Mucosa of stomach (tissue), 1 donor: ENCODE measurements around the gene FRMD5.

ENCODE experiments used
- H3K27me3 ChIP-seq: one replicate; pipeline ENCODE4 v1.7.0; 2013; ENCODE audit warnings: mild to moderate bottlenecking, low read length; ENCODE audit not compliant: control insufficient read depth, insufficient read depth
- H3K36me3 ChIP-seq: one replicate; pipeline ENCODE4 v1.7.0; 2013; ENCODE audit warnings: low read length; ENCODE audit not compliant: control insufficient read depth, insufficient read depth
- H3K4me1 ChIP-seq: one replicate; pipeline ENCODE4 v1.7.0; 2013; ENCODE audit warnings: mild to moderate bottlenecking, low read length; ENCODE audit not compliant: control insufficient read depth, insufficient read depth
- H3K4me3 ChIP-seq: one replicate; pipeline ENCODE4 v1.7.0; 2013; ENCODE audit warnings: low read length
- H3K9ac ChIP-seq: one replicate; pipeline ENCODE4 v1.7.0; 2013; ENCODE audit warnings: mild to moderate bottlenecking, low read length, moderate library complexity
- H3K9me3 ChIP-seq: one replicate; pipeline ENCODE4 v1.7.0; 2013; ENCODE audit warnings: mild to moderate bottlenecking, low read length, moderate library complexity; ENCODE audit not compliant: control insufficient read depth
- donor health status: Pancreatic carcinoma.

FRMD5 gene

GRCh38 chr15:44158111-44158510 is 37.0 kb downstream of the FRMD5 start:
- Histone ChIP-seq H3K9me3 (no peaks in the 10 kb centered on the region), H3K4me3 (no peak overlapping the region), H3K36me3 (no peaks in the 10 kb centered on the region), H3K4me1 (no peaks in the 10 kb centered on the region), H3K27me3 (no peaks in the 10 kb centered on the region), H3K9ac (no peak overlapping the region)

DNA sequence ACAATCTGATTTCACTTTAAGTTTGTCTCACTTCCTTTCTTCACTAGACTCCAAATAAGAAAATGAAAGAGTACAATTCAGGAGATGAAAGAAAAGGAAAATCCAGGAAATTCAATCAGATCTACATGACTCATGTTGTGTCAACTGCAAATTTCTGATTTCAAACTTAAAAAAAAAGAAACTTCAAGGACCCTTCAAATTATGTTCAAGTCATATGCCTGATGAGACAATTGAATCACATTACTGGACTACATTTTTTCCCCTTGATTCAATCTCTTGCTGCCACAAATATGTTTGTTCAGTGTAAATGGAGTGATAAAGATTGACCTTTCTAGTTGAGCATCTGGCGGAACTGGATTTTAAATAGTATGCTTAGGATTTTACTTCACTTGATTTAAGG is 37.4 kb downstream of the FRMD5 start:
- no peaks in the 10 kb centered on the region for H3K27me3 ChIP-seq
- no peak overlapping the region for H3K4me3 ChIP-seq
- no peaks in the 10 kb centered on the region for H3K4me1 ChIP-seq
- no peaks in the 10 kb centered on the region for H3K36me3 ChIP-seq
- H3K9ac ChIP-seq = no peak overlapping the region
- no peaks in the 10 kb centered on the region for H3K9me3 ChIP-seq

DNA sequence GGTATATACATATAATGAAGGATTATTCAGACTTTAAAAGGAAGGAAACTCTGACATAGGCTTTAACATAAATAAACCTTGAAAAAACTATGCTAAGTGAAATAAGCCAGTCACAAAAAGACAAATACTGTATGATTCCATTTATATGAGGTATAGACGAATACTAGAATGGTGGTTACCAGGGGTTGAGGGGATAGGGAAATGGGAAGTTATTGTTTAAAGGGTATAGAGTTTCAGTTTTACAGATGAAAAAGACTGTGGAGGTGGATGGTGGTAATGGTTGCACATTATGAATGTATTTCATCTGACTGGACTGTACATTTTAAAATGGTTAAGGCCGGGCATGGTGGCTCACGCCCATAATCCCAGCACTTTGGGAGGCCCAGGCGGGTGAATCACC is 41.7 kb downstream of the FRMD5 start:
- Histone ChIP-seq H3K27me3 (no peaks in the 10 kb centered on the region), H3K36me3 (no peaks in the 10 kb centered on the region), H3K4me3 (no peak overlapping the region), H3K9ac (no peak overlapping the region), H3K9me3 (no peaks in the 10 kb centered on the region), H3K4me1 (no peaks in the 10 kb centered on the region)

- no peaks in the 10 kb centered on the region for H3K9me3 ChIP-seq
- no peaks in the 10 kb centered on the region for H3K4me1 ChIP-seq
- no peaks in the 10 kb centered on the region for H3K27me3 ChIP-seq
- H3K4me3 ChIP-seq = no peak overlapping the region
- H3K9ac ChIP-seq = no peak overlapping the region
- H3K36me3 ChIP-seq = no peaks in the 10 kb centered on the region
These were observed 45.8 kb downstream of the FRMD5 start for GRCh38 chr15:44149224-44149623.

DNA sequence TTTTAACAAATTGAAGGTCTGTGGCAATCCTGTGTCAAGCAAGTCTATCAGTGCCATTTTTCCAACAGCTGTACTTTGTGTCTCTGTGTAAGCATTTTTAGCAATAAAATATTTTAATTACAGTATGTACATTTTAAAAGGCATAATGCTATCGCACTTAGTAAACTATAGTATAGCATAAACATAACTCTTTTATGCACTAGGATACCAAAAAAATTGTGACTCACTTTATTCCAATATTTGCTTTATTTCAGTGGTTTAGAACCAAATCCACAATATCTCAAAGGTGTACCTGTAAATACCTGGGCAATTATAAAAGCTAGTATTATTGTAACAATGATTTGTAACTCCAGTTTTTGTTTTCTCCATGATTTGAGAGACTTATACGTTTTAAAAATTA is 46.5 kb downstream of the FRMD5 start:
- Histone ChIP-seq H3K4me1 (no peaks in the 10 kb centered on the region), H3K36me3 (no peaks in the 10 kb centered on the region), H3K4me3 (no peak overlapping the region), H3K9me3 (no peaks in the 10 kb centered on the region), H3K27me3 (no peaks in the 10 kb centered on the region), H3K9ac (no peak overlapping the region)

DNA sequence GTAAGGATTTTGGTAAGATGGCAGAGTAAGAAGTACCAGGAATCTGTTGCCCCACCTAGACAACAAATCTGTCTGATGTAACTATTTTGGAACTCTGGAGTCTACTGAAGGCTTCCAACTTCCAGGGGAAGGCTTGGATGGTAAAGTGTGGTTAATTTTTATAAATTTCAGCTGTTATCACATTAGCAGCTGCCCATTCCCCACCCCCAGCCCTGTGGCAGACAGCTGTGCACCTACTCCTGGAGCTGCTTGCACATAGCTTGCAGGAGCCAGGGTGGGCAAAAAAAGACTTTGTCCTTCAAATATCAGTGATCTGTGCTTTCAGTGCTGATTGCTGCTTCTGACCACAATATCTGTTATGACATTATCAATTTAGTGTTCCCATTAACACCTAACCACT is 47.4 kb downstream of the FRMD5 start:
- Histone ChIP-seq H3K36me3 (no peaks in the 10 kb centered on the region), H3K4me3 (no peak overlapping the region), H3K4me1 (no peaks in the 10 kb centered on the region), H3K27me3 (no peaks in the 10 kb centered on the region), H3K9ac (no peak overlapping the region), H3K9me3 (no peaks in the 10 kb centered on the region)

DNA sequence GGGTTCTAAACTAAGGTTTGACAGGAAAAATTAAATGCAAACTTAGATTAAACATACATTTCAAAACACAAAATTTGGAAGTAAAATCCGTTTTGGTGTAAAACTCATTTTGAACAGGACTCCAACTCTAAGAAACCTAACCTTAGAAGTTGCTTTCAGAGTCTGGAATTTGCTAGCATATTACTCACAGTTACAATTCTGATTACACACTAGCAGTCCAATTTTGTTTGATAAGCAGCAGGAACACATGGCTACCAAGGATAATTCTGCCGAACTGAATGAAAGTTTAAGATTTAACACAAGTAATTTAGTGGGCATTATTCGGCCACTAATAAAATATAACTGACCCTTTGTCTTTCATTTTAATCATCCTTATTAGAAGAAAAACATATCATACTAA is 49.6 kb downstream of the FRMD5 start:
- no peaks in the 10 kb centered on the region for H3K36me3 ChIP-seq
- no peak overlapping the region for H3K9ac ChIP-seq
- no peaks in the 10 kb centered on the region for H3K4me1 ChIP-seq
- no peak overlapping the region for H3K4me3 ChIP-seq
- H3K9me3 ChIP-seq = no peaks in the 10 kb centered on the region
- H3K27me3 ChIP-seq = no peaks in the 10 kb centered on the region

- H3K9me3 ChIP-seq = no peaks in the 10 kb centered on the region
- no peak overlapping the region for H3K4me3 ChIP-seq
- no peak overlapping the region for H3K9ac ChIP-seq
- H3K4me1 ChIP-seq = no peaks in the 10 kb centered on the region
- H3K27me3 ChIP-seq = no peaks in the 10 kb centered on the region
- no peaks in the 10 kb centered on the region for H3K36me3 ChIP-seq
These were observed 50.1 kb downstream of the FRMD5 start for GRCh38 chr15:44144992-44145391.

- Histone ChIP-seq H3K4me1 (no peaks in the 10 kb centered on the region), H3K9ac (no peak overlapping the region), H3K36me3 (no peaks in the 10 kb centered on the region), H3K9me3 (no peaks in the 10 kb centered on the region), H3K4me3 (no peak overlapping the region), H3K27me3 (no peaks in the 10 kb centered on the region)
These were observed 50.9 kb downstream of the FRMD5 start for GRCh38 chr15:44144184-44144583.

DNA sequence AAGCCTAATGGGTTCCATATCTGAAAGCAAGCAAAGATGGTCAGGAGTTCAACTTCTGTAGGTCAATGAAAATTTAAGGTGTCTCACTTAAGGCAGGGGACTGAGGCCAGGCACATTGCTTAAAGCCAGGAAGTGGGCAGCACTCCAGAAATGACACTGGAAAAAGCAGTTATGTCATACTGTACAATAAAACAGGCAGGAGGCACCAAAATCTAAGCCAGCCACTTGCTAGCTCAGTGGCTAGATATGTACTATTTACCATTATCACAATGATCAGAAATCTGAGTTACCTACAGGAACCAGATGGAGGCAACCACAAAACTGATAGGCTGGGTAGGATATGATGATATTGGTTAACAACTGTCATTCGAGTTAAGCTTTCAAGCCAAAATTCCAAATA is 57.3 kb downstream of the FRMD5 start:
- Histone ChIP-seq H3K27me3 (no peaks in the 10 kb centered on the region), H3K9ac (no peak overlapping the region), H3K36me3 (no peaks in the 10 kb centered on the region), H3K4me1 (no peaks in the 10 kb centered on the region), H3K4me3 (no peak overlapping the region), H3K9me3 (no peaks in the 10 kb centered on the region)

GRCh38 chr15:44136991-44137477 is 58.0 kb downstream of the FRMD5 start:
- H3K36me3 ChIP-seq = no peaks in the 10 kb centered on the region
- H3K4me1 ChIP-seq = no peaks in the 10 kb centered on the region
- no peaks in the 10 kb centered on the region for H3K9me3 ChIP-seq
- no peak overlapping the region for H3K9ac ChIP-seq
- no peaks in the 10 kb centered on the region for H3K27me3 ChIP-seq
- no peak overlapping the region for H3K4me3 ChIP-seq

DNA sequence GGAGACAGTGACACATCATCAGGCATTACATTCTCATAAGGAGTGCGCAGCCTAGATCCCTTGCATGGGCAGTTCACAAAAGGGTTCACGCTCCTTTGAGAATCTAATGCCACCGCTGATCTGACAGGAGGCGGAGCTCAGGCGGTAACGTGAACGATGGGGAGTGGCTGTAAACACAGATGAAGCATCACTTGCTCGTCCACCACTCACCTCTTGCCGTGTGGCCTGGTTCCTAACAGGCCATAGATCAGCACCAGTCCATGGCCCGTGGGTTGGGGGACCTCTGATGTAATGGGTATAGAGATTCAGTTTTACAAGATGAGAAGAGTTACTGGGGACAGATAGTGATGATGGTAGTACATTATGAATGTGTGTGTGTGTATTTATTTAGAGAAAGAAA is 63.0 kb downstream of the FRMD5 start:
- Histone ChIP-seq H3K9ac (no peak overlapping the region), H3K36me3 (no peaks in the 10 kb centered on the region), H3K9me3 (no peaks in the 10 kb centered on the region), H3K4me3 (no peak overlapping the region), H3K4me1 (no peaks in the 10 kb centered on the region), H3K27me3 (no peaks in the 10 kb centered on the region)

GRCh38 chr15:44130778-44131177 is 64.3 kb downstream of the FRMD5 start:
- Histone ChIP-seq H3K9me3 (no peaks in the 10 kb centered on the region), H3K4me1 (no peaks in the 10 kb centered on the region), H3K36me3 (no peaks in the 10 kb centered on the region)

More at GRCh38 chr15:44130778-44131177, 64.3 kb downstream of the FRMD5 start:
- Histone ChIP-seq H3K9ac (no peak overlapping the region), H3K4me3 (no peak overlapping the region), H3K27me3 (no peaks in the 10 kb centered on the region)
